GM23338 (cell line): ENCODE results near the gene KRT75. TPM values are rescaled to one million over a fixed set of nuclear protein-coding genes. Genes with fewer than 3 reads are reported as not detected.
A peak's percentile ranks its signal among the peaks of the same experiment; 100 is the strongest.

Source experiments
- ATAC-seq: fragments of 200-7000 bp; cut with Tn5 transposase; 3 replicates; pipeline ENCODE4 v1.9.1; 2020
- DNase-seq: peaks from one replicate; pipeline ENCODE4 v3.0.0-alpha.2; 2015; ENCODE audit warnings: low spot score
- H2AFZ ChIP-seq: fragments of 200-600 bp; sonication (generic); 2 replicates; pipeline ENCODE4 v1.8.0; 2016; ENCODE audit warnings: antibody characterized with exemption, mild to moderate bottlenecking, moderate library complexity
- H3F3A ChIP-seq: fragments of 200-600 bp; sonication (generic); replicated peaks from 2 replicates; pipeline ENCODE4 v1.8.0; 2017; ENCODE audit warnings: antibody characterized with exemption, mixed run types, low read depth
- H3K27ac ChIP-seq: fragments of 200-600 bp; sonication (generic); 2 replicates; pipeline ENCODE4 v1.6.1; 2016; ENCODE audit warnings: low read depth
- H3K27me3 ChIP-seq: fragments of 200-600 bp; sonication (generic); 2 replicates; pipeline ENCODE4 v1.8.0; 2016; ENCODE audit warnings: mild to moderate bottlenecking, mixed run types, moderate library complexity; ENCODE audit not compliant: insufficient read depth
- H3K36me3 ChIP-seq: fragments of 200-600 bp; sonication (generic); 2 replicates; pipeline ENCODE4 v1.8.0; 2016; ENCODE audit warnings: mild to moderate bottlenecking; ENCODE audit not compliant: insufficient read depth
- H3K4me1 ChIP-seq: fragments of 200-600 bp; sonication (generic); 2 replicates; pipeline ENCODE4 v1.8.0; 2016; ENCODE audit warnings: mild to moderate bottlenecking, moderate library complexity; ENCODE audit not compliant: insufficient read depth
- H3K4me2 ChIP-seq: fragments of 200-600 bp; sonication (generic); 2 replicates; pipeline ENCODE4 v1.7.1; 2017; ENCODE audit warnings: mixed run types
- H3K4me3 ChIP-seq: fragments of 200-600 bp; sonication (generic); 2 replicates; pipeline ENCODE4 v1.6.1; 2016; ENCODE audit warnings: mixed run types
- H3K79me2 ChIP-seq: fragments of 200-600 bp; sonication (generic); replicated peaks from 2 replicates; pipeline ENCODE4 v1.8.0; 2017; ENCODE audit warnings: mild to moderate bottlenecking; ENCODE audit not compliant: insufficient read depth
- H3K9me2 ChIP-seq: fragments of 200-600 bp; sonication (generic); 2 replicates; pipeline ENCODE4 v1.8.0; 2017; ENCODE audit not compliant: insufficient read depth
- H4K20me1 ChIP-seq: fragments of 200-600 bp; sonication (generic); replicated peaks from 2 replicates; pipeline ENCODE4 v1.8.0; 2017; ENCODE audit warnings: mild to moderate bottlenecking; ENCODE audit not compliant: insufficient read depth
- H3K27ac Mint-ChIP-seq: 2 replicates; pipeline ENCODE4 v1.8.0; 2020; ENCODE audit warnings: inconsistent platforms, mild to moderate bottlenecking, moderate library complexity, mixed read lengths
- H3K27me3 Mint-ChIP-seq: 3 replicates; pipeline ENCODE4 v1.8.0; 2022; ENCODE audit warnings: low read depth, mild to moderate bottlenecking, moderate library complexity, mixed read lengths, inconsistent platforms; ENCODE audit not compliant: insufficient read depth, poor library complexity
- H3K36me3 Mint-ChIP-seq: 3 replicates; pipeline ENCODE4 v1.8.0; 2021; ENCODE audit warnings: low read depth, mild to moderate bottlenecking, inconsistent platforms, moderate library complexity, mixed read lengths
- H3K4me1 Mint-ChIP-seq: 3 replicates; pipeline ENCODE4 v1.8.0; 2020; ENCODE audit warnings: mild to moderate bottlenecking, inconsistent platforms, mixed read lengths
- H3K4me3 Mint-ChIP-seq: 3 replicates; pipeline ENCODE4 v1.8.0; 2021; ENCODE audit warnings: moderate library complexity, mild to moderate bottlenecking, inconsistent platforms, mixed read lengths
- H3K9me3 Mint-ChIP-seq: 3 replicates; pipeline ENCODE4 v1.8.0; 2020; ENCODE audit warnings: moderate library complexity, mild to moderate bottlenecking, inconsistent platforms, mixed read lengths
- CREB1 ChIP-seq: fragments of 250-450 bp; sonication (Bioruptor Pico); IDR thresholded peaks from 2 replicates; pipeline ENCODE4 v1.5.0; 2020; ENCODE audit warnings: low read depth, mild to moderate bottlenecking, moderate library complexity
- EZH2 ChIP-seq: fragments of 200-600 bp; sonication (generic); IDR thresholded peaks from one replicate; pipeline ENCODE4 v1.8.0; 2017; ENCODE audit warnings: antibody characterized with exemption, mild to moderate bottlenecking, low read depth; ENCODE audit not compliant: unreplicated experiment
- EZH2phosphoT487 ChIP-seq: fragments of 200-600 bp; sonication (generic); IDR thresholded peaks from one replicate; pipeline ENCODE4 v1.8.1; 2018; ENCODE audit warnings: antibody characterized with exemption; ENCODE audit not compliant: unreplicated experiment
- JUNB ChIP-seq: IDR thresholded peaks from one replicate; pipeline ENCODE4 v1.6.1; 2016; ENCODE audit warnings: antibody characterized with exemption; ENCODE audit not compliant: unreplicated experiment
- NANOG ChIP-seq: IDR thresholded peaks from 2 replicates; pipeline ENCODE4 v1.6.1; 2016; ENCODE audit warnings: antibody characterized with exemption, borderline replicate concordance
- POLR2AphosphoS5 ChIP-seq: IDR thresholded peaks from 2 replicates; pipeline ENCODE4 v1.6.1; 2016; ENCODE audit warnings: antibody characterized with exemption, low read depth
- STAT1 ChIP-seq: IDR thresholded peaks from one replicate; pipeline ENCODE4 v1.6.1; 2016; ENCODE audit warnings: antibody characterized with exemption; ENCODE audit not compliant: unreplicated experiment
- ZNF114 ChIP-seq: fragments of 250-450 bp; sonication (Bioruptor Pico); IDR thresholded peaks from 2 replicates; pipeline ENCODE4 v1.5.0; 2020; ENCODE audit warnings: mild to moderate bottlenecking, moderate library complexity
- ZNF331 ChIP-seq: fragments of 250-450 bp; sonication (Bioruptor Pico); IDR thresholded peaks from 2 replicates; pipeline ENCODE4 v1.5.0; 2020; ENCODE audit warnings: low read depth, mild to moderate bottlenecking, moderate library complexity
- polyA plus RNA-seq: library from polyadenylated mRNA; unstranded; fragments of >200 nt; fragmentation: Nextera tagmentation; extraction: Ambion mirVana; gene quantifications from 2 replicates; pipeline ENCODE4 v1.2.1, GENCODE V29; 2016
- total RNA-seq: library from RNA; depleted of rRNA; stranded (reverse); fragments of >200 nt; shearing (Covaris generic); gene quantifications from 2 replicates; pipeline ENCODE4 v1.2.3, GENCODE V29; 2014
- TF ChIP-seq, protein P1 (sequence below): IDR thresholded peaks from one replicate; pipeline ENCODE4 v1.6.1; 2018; ENCODE audit warnings: antibody characterized with exemption; ENCODE audit not compliant: unreplicated experiment
- TF ChIP-seq, protein P2 (sequence below): fragments of 250-450 bp; sonication (Bioruptor Pico); IDR thresholded peaks from 2 replicates; pipeline ENCODE4 v1.5.0; 2020; ENCODE audit warnings: mild to moderate bottlenecking, moderate library complexity
- TF ChIP-seq, protein P3 (sequence below), 2 experiments: fragments of 200-600 bp in 1 of 2; sonication (generic) in 1 of 2; conservative IDR thresholded peaks; 2 replicates each; pipeline versions ENCODE4 v1.5.1 to v1.6.1; 2016 to 2017; ENCODE audit warnings: antibody characterized with exemption in 2 of 2, low read depth in 2 of 2, mild to moderate bottlenecking in 2 of 2, moderate library complexity in 1 of 2

The KRT75 gene
- total and polyA plus RNA-seq, 2 experiments from 2014 or later: not detected

DNA sequence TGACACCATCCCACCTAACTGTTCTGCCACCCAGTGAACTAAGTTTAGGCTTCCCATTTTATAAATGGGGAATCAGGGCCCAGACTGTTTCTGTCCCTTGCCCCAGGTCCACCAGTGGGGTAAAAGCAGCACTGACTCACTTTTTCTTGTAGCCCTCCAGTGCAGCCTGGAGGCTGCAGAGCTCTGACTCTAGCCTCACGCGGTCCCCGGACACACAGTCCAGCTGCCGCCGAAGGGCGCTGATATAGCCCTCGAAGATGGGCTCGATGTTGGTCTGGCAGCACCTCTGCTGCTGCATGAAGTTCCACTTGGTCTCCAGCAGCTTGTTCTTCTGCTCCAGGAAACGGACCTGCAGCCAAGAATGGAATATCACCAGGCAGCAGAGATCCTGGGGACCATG lies 30.6 kb downstream of the KRT75 start (continued):
- TF ChIP-seq, protein P1, sequence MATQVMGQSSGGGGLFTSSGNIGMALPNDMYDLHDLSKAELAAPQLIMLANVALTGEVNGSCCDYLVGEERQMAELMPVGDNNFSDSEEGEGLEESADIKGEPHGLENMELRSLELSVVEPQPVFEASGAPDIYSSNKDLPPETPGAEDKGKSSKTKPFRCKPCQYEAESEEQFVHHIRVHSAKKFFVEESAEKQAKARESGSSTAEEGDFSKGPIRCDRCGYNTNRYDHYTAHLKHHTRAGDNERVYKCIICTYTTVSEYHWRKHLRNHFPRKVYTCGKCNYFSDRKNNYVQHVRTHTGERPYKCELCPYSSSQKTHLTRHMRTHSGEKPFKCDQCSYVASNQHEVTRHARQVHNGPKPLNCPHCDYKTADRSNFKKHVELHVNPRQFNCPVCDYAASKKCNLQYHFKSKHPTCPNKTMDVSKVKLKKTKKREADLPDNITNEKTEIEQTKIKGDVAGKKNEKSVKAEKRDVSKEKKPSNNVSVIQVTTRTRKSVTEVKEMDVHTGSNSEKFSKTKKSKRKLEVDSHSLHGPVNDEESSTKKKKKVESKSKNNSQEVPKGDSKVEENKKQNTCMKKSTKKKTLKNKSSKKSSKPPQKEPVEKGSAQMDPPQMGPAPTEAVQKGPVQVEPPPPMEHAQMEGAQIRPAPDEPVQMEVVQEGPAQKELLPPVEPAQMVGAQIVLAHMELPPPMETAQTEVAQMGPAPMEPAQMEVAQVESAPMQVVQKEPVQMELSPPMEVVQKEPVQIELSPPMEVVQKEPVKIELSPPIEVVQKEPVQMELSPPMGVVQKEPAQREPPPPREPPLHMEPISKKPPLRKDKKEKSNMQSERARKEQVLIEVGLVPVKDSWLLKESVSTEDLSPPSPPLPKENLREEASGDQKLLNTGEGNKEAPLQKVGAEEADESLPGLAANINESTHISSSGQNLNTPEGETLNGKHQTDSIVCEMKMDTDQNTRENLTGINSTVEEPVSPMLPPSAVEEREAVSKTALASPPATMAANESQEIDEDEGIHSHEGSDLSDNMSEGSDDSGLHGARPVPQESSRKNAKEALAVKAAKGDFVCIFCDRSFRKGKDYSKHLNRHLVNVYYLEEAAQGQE: no peak
- TF ChIP-seq EZH2phosphoT487: no peak

DNA sequence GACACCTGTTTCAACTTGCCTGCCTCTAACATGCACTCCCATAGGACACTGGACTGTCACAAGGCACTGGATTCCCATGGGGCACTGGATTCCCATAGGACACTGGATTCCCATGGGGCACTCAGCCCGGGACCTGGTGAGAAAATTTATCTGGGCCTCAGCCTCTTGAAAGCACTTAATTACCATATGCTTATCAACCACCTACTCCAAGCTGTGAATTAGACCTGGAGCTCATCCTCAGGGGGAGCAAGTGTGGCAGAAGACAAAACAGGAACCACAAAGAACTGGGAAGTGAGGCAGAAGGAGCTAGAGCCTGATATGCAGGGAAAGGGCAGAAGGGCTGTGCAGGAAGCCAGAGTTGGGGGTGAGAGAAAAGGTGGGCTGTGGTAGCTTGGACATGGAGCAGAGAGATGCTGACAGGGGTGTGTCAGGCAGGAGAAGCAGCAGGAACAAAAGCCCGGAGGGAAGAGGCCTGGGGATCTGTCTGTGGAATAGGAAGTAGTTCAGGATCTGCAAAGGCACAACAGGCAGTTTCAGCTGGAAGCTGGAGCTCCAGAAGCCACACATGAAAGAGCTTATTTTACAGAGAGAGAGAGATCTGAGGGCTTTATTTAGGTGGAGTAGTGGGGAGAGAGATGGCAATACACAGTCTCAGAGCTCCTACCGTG lies 31.2 kb downstream of the KRT75 start:
- 0 out of 3 replicates have a peak, but pooled peaks cover under 1% of the 10 kb centered on the region for H3K36me3 Mint-ChIP-seq
- no peak overlapping the region for H3K4me2 ChIP-seq
- TF ChIP-seq ZNF114: no peak
- no peak for TF ChIP-seq EZH2phosphoT487
- no peak for TF ChIP-seq NANOG
- no peak for TF ChIP-seq JUNB
- TF ChIP-seq, protein P2, sequence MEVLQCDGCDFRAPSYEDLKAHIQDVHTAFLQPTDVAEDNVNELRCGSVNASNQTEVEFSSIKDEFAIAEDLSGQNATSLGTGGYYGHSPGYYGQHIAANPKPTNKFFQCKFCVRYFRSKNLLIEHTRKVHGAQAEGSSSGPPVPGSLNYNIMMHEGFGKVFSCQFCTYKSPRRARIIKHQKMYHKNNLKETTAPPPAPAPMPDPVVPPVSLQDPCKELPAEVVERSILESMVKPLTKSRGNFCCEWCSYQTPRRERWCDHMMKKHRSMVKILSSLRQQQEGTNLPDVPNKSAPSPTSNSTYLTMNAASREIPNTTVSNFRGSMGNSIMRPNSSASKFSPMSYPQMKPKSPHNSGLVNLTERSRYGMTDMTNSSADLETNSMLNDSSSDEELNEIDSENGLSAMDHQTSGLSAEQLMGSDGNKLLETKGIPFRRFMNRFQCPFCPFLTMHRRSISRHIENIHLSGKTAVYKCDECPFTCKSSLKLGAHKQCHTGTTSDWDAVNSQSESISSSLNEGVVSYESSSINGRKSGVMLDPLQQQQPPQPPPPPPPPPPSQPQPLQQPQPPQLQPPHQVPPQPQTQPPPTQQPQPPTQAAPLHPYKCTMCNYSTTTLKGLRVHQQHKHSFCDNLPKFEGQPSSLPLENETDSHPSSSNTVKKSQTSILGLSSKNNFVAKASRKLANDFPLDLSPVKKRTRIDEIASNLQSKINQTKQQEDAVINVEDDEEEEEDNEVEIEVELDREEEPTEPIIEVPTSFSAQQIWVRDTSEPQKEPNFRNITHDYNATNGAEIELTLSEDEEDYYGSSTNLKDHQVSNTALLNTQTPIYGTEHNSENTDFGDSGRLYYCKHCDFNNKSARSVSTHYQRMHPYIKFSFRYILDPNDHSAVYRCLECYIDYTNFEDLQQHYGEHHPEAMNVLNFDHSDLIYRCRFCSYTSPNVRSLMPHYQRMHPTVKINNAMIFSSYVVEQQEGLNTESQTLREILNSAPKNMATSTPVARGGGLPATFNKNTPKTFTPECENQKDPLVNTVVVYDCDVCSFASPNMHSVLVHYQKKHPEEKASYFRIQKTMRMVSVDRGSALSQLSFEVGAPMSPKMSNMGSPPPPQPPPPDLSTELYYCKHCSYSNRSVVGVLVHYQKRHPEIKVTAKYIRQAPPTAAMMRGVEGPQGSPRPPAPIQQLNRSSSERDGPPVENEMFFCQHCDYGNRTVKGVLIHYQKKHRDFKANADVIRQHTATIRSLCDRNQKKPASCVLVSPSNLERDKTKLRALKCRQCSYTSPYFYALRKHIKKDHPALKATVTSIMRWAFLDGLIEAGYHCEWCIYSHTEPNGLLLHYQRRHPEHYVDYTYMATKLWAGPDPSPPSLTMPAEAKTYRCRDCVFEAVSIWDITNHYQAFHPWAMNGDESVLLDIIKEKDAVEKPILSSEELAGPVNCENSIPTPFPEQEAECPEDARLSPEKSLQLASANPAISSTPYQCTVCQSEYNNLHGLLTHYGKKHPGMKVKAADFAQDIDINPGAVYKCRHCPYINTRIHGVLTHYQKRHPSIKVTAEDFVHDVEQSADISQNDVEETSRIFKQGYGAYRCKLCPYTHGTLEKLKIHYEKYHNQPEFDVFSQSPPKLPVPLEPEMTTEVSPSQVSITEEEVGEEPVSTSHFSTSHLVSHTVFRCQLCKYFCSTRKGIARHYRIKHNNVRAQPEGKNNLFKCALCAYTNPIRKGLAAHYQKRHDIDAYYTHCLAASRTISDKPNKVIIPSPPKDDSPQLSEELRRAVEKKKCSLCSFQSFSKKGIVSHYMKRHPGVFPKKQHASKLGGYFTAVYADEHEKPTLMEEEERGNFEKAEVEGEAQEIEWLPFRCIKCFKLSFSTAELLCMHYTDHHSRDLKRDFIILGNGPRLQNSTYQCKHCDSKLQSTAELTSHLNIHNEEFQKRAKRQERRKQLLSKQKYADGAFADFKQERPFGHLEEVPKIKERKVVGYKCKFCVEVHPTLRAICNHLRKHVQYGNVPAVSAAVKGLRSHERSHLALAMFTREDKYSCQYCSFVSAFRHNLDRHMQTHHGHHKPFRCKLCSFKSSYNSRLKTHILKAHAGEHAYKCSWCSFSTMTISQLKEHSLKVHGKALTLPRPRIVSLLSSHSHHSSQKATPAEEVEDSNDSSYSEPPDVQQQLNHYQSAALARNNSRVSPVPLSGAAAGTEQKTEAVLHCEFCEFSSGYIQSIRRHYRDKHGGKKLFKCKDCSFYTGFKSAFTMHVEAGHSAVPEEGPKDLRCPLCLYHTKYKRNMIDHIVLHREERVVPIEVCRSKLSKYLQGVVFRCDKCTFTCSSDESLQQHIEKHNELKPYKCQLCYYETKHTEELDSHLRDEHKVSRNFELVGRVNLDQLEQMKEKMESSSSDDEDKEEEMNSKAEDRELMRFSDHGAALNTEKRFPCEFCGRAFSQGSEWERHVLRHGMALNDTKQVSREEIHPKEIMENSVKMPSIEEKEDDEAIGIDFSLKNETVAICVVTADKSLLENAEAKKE (CRISPR knock-in tag): no peak
- no peak for TF ChIP-seq CREB1
- TF ChIP-seq, protein P3, sequence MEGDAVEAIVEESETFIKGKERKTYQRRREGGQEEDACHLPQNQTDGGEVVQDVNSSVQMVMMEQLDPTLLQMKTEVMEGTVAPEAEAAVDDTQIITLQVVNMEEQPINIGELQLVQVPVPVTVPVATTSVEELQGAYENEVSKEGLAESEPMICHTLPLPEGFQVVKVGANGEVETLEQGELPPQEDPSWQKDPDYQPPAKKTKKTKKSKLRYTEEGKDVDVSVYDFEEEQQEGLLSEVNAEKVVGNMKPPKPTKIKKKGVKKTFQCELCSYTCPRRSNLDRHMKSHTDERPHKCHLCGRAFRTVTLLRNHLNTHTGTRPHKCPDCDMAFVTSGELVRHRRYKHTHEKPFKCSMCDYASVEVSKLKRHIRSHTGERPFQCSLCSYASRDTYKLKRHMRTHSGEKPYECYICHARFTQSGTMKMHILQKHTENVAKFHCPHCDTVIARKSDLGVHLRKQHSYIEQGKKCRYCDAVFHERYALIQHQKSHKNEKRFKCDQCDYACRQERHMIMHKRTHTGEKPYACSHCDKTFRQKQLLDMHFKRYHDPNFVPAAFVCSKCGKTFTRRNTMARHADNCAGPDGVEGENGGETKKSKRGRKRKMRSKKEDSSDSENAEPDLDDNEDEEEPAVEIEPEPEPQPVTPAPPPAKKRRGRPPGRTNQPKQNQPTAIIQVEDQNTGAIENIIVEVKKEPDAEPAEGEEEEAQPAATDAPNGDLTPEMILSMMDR (conservative IDR thresholded peaks at IDR 0.05; ENCODE audit: low read depth in 2 of 2): no peak
- no peak for TF ChIP-seq POLR2AphosphoS5
- TF ChIP-seq EZH2: no peak
- TF ChIP-seq ZNF331 (CRISPR knock-in tag): no peak
- no peak for TF ChIP-seq STAT1

More for the DNA sequence above, 31.2 kb downstream of the KRT75 start:
- H3F3A ChIP-seq: no peaks in the 10 kb centered on the region
- Mint-ChIP-seq H3K9me3 (peaks cover 5% of the 10 kb centered on the region; the same call in 2 of the 3 replicates), H3K4me1 (peaks cover 10% of the 10 kb centered on the region), H3K27ac (no peak overlapping the region), H3K27me3 (no peaks in the 10 kb centered on the region), H3K4me3 (no peak overlapping the region)
- no peaks in the 10 kb centered on the region for H3K4me1 ChIP-seq
- H2AFZ ChIP-seq: peak overlapping the region; percentile 4; the same call in 1 of the 2 replicates
- H3K4me3 ChIP-seq: no peak overlapping the region
- no peaks in the 10 kb centered on the region for H3K27me3 ChIP-seq
- no peaks in the 10 kb centered on the region for H3K79me2 ChIP-seq
- no peaks in the 10 kb centered on the region for H3K36me3 ChIP-seq
- H3K27ac ChIP-seq: no peak overlapping the region
- ATAC-seq (peak; percentile 64), DNase-seq (no peak)
- H4K20me1 ChIP-seq: no peaks in the 10 kb centered on the region
- no peaks in the 10 kb centered on the region for H3K9me2 ChIP-seq
